GDM1 (cell line): ENCODE results near the gene OGG1.
"Not testable (repeated sequence)": the region's sequence is repeated elsewhere in the genome, so short reads cannot be mapped to it uniquely, and the experiment has no call there.

Experiments
- DNase-seq: peaks from one replicate; lab custom pipeline; 2025; lab: John Stamatoyannopoulos, UW

Gene OGG1

DNA sequence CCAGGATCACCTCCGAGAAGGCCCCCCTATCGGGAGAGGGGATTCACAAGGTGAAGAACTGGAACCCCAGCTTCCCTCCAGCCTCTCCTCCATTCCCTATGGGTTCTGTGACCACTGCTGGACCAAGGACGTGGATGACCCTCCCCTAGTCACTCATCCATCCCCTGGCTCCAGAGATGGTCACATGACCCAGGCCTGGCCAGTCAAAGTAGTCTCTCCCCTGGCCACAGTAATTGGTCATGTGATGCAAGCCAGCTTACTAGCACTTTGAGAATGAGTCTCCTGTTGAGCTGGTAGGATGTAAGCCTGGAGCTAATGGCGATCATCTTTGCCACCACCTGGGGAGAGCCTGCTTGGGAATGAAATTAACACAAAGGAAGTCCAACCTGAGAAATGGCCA lies 16.1 kb downstream of the OGG1 start:
- DNase-seq, result no peak

DNA sequence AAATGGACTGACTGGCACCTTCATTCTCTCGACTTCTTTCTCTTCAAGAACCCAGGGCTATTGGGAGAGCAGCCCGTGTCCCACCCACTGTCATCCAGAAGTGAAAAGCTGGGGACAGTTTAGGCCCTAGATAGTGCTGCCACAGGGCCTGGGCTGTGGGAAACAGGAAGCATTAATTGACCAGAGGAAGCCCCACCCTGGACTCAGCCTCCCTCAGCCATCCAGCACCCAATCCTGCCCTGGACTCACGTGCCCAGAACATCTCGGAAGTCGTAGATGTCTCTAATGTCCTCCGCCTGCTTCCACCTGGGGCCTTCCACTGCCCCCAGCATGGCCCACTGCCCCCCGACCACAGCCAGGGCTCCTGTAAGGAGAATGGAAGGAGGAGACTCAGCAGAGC lies 17.7 kb downstream of the OGG1 start:
- no peak for DNase-seq

DNA sequence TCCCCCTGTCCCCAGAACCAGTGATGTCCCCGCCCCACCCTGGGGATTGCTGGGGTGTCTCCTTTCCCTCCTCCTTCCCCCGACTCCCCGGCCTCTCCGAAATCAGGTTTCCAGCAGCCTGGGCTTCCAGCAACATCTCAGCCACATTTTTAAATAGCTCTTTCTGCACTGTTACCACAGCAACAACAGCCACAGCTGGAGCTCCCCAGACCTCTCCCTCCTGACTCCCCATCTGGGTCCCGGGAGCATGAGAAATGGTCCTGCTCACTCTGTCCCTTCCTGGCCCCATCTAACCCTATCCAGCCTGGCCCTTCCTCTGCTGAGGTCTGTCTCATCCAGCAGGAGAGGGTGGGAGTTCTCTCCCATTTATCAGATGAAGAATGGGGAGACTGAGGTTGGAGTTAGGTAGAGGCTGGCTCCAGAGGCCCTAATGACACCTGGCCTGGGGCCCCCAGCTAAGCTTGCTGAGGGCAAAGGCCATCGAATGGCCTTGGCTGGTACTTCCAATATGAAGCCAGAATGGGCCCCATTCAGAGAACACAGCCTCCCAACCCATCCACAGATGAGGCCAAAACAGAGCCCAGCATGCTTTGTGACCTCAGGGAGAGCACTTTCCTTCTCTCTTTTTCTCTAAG lies 18.5 kb downstream of the OGG1 start:
- DNase-seq, result no peak

DNA sequence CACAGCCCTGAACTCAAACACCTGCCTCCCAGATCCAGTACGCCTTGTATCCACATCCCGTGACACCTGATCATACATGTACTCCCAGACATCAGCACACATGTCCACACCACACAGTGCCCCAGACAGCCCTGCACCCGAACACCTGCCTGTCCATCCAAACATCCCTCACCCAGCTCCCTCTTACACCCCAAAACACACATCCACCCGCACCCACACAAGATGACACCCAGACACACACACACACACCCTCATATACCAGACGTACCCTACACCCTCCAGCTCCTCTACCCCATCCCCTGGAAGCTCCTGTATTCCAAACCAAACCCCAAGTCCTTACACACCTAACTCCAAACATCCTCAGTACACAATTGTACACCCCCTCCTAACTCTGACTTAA lies 19.3 kb downstream of the OGG1 start:
- no peak for DNase-seq

DNA sequence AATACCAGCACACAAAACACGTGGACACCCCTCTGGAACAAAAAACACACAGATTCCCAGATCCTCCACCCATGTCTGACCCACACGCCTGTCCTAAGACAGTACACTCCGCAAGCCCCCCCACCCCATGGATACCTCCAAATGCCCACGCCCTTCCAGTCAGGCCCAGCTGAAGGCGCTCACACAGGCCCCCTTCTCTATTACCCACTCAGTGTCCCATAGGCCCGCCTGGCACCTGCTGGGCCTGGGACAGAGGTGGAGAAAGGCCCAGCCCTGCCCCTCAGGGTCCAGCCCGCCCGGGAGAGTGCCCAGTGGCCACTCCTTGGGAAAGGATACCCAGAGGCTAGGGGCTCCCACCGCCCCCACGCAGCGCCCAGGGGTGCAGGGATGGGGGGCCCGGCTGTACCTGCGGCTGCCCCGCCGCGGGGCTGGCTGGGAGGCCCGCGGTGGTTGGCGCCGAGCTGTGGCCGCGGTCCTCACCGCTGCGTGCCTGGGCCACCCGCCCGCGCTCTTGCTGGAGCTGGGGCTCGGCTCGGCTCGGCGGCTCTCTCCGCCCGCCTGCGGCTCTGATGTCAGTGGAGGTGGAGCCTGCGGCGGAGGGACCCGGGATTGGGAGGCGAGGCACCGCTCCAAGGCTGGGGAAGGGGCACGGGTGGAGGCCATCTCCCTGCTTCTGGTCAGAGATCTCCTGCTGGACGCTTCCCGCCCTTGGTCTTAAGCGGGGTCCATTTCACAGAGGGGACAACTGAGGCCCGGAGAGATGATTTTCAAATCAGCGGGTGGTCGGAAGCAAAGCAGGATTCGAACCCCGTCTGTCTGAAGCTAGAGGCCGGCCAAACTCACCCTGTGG lies 19.9 kb downstream of the OGG1 start, which contains the start of gene CAMK1:
CAMK1 (minus strand) TSS at position 522 of the 850 bp plus-strand sequence. CDS start 2,198 bp downstream, outside the sequence.
- DNase-seq, result no peak

DNA sequence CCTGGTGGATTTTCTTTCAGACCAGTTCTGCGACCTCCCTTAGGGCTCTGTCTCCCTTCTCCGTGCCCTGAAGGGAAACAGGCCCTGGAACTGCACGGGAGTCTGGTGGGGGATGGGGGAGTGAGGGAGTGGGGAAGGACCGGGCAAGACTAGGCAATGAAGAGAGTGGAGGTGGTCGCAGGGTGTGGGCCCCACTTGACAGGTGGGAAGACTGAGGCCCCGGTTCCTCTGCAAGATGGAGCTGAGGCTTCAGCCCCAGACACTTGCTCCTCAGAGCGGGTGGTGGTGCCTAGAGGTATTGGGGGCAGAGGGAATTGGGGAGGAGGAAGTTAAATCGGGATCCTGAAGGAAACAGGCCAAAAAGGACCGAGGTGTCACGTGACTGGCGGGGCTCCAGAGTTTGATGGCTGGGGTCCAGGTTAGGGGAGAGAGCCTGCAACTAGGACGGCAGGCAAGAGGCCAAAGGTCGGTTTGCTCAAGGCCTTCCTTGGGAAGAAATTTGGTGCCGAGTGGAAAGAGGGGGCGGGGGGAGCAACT lies 20.6 kb downstream of the OGG1 start:
- DNase-seq, result no peak

DNA sequence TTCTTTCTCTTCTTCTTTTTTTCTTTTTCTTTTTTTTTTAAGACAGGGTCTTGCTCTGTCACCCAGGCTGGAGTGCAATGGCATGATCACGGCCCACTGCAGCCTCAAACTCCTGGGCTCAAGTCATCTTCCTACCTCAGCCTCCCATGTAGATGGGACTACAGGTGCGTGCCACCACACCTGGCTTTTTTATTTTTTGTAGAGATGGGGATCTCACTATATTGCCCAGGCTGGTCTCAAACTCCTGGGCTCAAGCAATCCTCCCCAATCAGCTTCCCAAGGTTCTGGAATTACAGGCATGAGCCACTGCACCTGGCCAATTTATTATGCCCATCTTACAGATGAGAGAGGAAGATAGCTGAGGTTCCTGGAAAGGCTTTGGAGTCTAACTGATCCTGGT lies 21.3 kb downstream of the OGG1 start:
- DNase-seq, result not testable (repeated sequence)

DNA sequence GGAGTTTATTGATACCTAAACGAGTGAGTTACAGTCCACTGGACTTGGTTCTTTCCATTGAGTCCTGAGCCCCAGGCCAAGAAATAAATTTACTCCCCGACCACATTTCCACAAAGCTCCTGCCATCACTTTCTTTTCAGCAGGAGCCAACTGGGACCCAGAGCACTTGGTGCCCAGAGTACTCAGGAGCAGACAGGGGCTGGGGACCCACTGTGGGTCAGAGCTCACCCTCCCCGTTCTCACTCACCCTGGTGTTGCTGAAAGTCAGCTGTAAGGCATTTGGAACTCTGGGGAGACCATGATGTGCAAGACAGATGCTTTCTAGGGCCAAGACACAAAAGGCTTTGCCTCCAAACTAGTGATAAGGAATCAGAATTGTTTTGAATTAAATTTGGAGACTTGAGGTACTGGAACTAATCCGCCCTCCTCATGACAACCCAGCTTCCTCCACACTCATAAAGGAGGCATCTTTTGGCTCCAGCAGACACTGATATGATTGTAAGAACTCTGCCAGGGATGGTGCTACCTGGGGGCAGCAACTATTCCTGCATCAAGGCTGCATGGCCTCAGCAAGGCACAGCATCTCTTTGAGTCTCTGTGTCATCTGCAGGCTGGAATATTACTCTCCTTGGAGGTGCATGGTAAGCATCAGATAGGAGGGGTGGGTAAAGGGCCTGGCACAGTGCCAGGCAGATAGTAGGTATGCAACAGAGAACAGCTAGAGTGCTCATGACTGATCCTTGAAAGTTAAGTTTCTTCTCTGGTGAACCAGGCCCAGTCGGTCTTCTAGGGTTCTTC lies 27.3 kb downstream of the OGG1 start:
- DNase-seq, result no peak

DNA sequence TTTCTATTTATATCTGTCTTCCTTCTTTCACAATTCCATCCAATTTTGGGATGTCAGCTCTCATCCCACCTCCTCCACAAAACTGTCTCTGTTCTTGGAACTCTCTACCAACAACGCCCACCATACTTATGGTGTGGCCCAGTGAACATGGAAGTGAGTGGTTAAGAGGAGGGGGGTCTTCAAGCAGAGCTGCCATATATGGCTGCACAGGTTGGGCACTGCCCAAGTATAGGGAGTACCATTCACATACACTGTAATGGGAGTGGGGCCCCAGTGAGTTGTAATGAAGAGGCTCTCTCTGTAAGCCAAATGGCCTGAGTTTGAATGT lies 27.9 kb downstream of the OGG1 start:
- no peak for DNase-seq

DNA sequence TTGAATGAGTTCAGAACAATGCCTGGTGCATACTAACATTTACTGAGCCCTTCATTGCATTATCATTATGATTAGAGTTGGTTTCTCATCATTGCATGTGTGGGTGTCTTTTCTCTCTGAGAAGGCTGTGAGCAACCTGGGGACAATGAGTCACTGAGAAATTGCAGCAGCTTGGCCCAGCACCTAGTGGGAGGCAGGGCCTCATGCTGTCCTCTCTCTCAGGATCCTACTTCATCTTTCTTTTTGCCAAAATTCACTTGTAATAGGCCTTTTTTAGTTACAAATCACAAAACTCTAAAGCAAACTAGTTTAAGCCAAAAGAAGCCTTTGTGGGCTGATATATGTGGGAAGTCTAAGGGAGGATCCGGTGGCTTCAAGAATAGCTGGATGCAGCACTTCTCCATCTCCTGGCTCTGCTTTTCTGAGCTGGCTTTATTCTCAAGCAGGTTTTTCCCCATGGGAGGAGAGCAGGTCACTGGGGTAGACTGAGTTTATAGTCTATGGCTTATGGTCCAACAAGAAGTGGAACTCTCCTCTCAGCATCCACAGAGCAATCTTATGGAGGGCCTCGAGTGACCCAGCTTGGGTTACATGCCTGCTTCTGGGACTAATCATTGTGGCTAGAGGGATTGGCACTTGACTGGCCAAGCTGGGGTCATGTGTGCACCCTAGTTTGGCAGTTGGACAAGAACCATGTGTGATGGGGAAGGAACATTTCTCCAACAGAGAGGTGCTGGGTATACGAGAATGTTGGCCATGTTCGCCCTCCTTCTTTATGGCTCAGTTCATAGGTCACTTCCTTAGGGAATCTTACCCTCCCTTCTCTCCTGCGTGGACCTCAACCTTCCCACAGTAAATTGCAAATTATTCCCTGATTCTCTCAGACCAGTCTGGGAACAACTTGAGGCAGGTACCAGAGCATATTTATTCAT lies 28.7 kb downstream of the OGG1 start:
- no peak for DNase-seq

DNA sequence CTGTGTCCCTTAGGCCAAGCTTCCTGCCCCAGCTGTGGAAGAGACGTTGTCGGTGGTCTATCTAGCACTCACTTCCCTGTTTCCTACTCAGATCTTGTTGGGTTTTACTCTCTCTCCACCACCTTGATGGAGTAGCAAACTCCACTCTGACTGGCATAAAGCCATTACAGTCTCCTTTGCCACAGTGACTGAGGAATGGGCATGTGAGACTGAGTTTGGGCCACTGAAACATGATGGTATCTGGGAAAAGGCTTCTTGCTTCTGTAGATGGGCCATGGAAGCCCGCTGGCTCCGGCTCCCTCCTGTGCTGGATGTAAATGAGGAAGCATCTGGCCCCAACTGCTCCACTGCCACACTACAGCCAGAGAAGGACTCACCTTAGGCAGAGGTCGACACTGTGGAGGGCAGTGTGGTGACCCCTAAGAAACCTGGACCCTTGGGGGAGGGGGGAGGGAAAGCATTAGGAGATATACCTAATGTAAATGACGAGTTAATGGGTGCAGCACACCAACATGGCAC lies 29.4 kb downstream of the OGG1 start:
- DNase-seq, result peak; percentile 58

DNA sequence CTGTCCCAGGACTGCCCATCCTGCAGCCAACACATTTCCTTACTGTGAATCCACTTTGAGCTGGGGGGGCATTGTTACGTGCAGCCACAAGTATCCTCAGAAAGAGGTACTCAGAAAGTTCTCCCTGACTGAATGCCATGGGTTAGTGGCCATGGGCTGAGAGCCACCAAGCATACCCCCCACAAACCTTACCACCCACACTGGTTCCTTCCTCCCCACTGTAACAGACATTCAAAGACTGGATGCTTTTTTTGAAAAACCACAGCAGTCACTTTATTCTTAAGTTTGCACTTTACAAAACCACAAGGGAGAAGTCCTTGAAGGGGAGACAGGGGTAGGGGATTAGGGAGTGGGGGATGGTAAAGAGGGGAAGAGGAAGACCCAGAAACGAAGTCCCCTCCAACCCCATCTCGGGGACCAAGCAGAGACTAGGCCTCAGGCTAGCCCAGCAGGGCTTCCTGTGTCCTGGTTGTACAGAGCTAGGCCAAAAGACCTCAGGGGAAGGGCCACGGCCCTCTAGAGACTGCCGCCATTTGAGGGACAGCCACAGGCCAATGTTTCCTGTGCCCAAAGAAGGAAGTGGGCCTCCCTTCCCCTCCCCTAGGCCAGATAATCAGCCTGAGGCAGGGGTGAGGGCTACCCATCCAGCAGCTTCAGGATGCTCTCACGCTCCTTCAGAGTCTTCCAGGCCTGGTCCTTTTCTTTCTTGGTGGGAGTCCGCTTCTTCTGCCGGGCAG lies 30.1 kb downstream of the OGG1 start:
- DNase-seq, result peak; percentile 96

DNA sequence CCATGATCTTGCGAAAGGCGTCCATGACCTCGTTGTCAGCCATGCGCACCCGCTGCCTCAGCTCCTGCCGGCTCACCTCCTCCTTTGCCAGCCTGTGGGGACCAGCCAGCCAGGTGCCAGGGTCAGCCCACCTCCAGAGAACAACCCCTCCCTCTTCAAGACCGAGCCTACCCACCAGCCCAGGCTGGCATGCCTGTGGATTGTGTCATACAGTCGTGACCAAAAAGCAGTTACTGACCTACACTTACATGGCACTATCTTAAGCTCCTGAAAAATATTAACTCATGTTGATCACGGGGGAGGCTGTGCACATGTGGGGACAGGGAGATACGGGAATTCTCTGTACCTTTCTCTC lies 30.7 kb downstream of the OGG1 start:
- no peak for DNase-seq

DNA sequence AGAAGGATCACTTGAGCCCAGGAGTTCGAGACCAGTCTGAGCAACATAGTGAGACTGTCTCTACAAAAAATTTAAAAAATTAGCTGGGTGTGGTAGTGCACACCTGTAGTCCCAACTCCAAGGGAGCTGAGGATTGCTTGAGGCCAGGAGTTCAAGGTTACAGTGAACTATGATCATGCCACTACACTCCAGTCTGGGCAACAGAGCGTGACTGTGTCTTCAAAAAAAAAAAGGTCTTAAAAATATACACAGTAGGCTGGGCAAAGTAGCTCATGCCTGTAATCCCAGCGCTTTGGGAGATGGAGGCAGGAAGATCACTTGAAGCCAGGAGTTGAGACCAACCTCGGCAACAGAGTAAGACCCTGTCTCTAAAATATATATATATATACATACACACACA lies 31.2 kb downstream of the OGG1 start:
- DNase-seq, result no peak

DNA sequence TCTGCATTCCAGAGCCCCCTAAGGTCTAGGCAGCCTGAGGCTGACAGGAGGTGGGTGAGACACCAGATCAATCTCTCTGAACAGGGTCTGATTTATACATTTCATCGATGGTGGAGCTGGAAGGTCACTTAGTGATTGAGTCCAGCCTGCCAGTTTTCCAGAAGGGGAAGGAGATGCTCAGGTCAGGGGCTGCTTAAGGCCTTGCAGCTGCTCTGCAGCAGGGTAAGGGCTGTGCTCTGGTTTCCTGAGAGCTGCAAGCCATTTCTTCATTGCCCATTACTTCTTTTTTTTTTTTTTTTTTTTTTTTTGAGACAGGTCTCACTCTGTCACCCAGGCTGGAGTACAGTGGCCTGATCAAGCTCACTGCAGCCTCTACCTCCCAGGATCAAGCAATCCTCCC lies 31.8 kb downstream of the OGG1 start:
- no peak for DNase-seq

DNA sequence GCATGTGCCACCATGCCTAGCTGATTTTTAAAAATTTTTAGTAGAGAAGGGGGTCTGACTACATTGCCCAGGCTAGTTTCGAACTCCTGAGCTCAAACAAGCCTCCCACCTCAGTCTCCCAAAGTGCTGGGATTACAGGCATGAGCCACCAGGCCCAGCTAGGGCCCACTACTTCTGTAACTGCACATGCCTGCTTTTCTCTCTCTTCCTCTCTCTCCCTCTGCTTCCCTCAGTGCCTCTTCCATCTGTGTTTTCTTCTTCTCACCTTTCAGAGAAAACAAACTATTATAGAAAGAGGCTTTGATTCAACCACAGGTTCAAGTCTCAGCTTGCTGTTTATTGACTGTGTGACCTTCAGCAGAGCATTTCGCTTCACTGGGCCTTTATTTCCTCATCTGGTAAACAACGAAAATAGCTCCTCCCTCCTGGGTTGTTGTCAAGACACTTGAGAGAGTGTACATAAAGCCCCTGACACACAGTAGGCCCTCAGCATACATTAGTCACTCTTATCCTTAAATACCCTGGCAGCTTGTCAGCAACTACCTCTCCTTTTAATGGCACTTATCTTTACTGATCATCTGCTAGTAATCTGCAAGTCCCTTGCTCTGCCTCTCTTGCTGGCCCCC lies 32.3 kb downstream of the OGG1 start:
- no peak for DNase-seq

DNA sequence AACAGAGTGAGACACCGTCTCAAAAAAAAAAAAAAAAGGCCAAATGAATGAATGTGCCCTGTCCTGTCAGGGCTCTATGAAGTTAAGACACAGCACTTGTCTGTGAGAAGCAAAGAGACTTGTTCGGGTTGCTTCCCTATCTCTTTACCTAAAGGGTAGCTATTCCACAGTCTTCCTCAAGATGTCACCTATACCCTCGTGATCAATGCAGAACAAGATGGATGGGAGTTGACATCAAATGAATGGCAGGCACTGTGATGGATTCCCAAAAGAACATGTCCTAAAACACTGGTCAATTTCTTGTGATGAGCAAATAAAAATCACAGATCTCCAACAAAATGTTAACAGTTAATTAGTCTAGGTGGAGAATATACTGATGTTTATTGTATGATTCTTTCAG lies 33.0 kb downstream of the OGG1 start:
- DNase-seq, result peak; percentile 28

DNA sequence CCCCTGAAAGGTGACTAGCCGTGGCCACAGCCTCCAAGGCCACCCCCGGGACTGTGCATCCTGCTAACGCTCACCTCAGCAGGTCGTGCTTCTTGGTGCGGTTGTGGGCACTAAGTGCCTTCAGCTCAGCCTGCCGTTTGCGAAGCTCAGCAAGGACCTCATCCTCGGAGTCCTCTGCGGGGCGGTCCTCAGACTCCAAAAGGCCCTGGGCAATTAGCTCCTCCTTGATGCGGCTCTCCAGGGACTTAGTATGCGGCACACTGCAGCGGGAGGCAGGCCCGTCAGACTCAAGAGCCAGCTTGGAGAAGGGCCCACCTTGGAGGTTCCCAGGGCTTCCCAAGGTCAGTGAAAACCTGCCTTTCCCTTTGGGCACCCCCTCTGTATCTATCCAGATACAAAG lies 34.2 kb downstream of the OGG1 start:
- no peak for DNase-seq

DNA sequence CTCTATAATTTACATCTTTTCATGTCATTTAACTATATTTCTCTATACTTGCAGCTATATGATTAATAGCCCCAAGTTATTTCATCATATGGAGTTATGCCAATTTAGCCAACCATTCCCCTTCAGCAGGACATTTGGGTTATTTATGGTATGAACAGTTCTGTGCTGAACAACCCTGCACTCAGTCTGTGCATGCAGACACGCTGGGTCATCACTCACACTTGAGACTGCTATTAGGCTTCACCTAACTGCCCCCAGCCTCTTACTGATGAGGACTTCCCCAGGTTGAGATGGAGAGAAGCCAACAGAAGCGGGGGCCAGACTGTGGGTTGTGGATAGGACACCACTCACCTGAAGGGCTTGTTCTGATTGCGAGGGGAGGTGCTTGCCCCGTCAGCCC lies 35.2 kb downstream of the OGG1 start:
- DNase-seq, result no peak

DNA sequence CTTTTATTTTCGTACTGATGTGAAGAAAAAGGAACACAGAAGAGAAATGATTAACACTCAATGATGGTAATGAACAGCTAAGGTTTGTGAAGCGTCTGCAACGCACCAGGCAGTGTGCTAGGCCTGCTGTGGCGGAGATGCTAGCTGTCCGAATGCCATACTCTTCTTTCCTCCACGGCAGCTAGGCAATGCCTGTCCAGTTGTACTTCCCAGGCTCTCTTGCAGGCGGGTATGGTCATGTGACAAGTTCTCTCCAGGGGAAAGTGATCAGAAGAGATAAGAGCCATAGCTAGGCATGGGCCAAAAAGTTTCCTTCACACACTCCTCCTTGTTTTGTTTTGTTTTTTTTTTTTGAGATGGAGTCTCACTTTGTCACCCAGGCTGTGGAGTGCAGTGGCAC lies 35.9 kb downstream of the OGG1 start:
- no peak for DNase-seq
